Measurements from ENCODE around the gene SPIRE1.

- TF ChIP-seq CTCF (IDR thresholded peaks at IDR 0.05) (no peak), POLR2A (IDR thresholded peaks at IDR 0.05) (no peak)
These were observed 105.0 kb downstream of the SPIRE1 start for GRCh38 chr18:12552879-12553242.

Measured in ovary (tissue), 3 donors.